Loucy (cell line): ENCODE results near the gene ABCC4.

Experiments used
- H2AFZ ChIP-seq: fragments of 200-600 bp; sonication (generic); 2 replicates; pipeline ENCODE4 v1.6.0; 2016; ENCODE audit warnings: antibody characterized with exemption, mild to moderate bottlenecking, low read length, moderate library complexity
- H3F3A ChIP-seq: fragments of 200-600 bp; 2 replicates; pipeline ENCODE4 v1.6.0; 2016; ENCODE audit warnings: antibody characterized with exemption, low read depth, mild to moderate bottlenecking
- H3K27me3 ChIP-seq: fragments of 200-600 bp; sonication (generic); 2 replicates; pipeline ENCODE4 v1.6.1; 2014; ENCODE audit warnings: low read length, mild to moderate bottlenecking; ENCODE audit not compliant: insufficient read depth, poor library complexity, severe bottlenecking
- H3K36me3 ChIP-seq: fragments of 200-600 bp; sonication (generic); 2 replicates; pipeline ENCODE4 v1.6.1; 2016; ENCODE audit warnings: low read length; ENCODE audit not compliant: insufficient read depth
- H3K4me1 ChIP-seq: fragments of 200-600 bp; sonication (generic); 2 replicates; pipeline ENCODE4 v1.5.1; 2014; ENCODE audit warnings: low read length, mild to moderate bottlenecking; ENCODE audit not compliant: insufficient read depth, poor library complexity, severe bottlenecking
- H3K4me2 ChIP-seq: fragments of 200-600 bp; sonication (generic); 2 replicates; pipeline ENCODE4 v1.6.0; 2014; ENCODE audit warnings: antibody characterized with exemption, low read length, low read depth, mild to moderate bottlenecking; ENCODE audit not compliant: poor library complexity, severe bottlenecking
- H3K4me3 ChIP-seq: fragments of 200-600 bp; sonication (generic); 2 replicates; pipeline ENCODE4 v1.5.1; 2014; ENCODE audit warnings: low read length, mild to moderate bottlenecking, mixed read lengths; ENCODE audit not compliant: poor library complexity, severe bottlenecking
- H3K79me2 ChIP-seq: fragments of 200-600 bp; sonication (generic); 2 replicates; pipeline ENCODE4 v1.6.1; 2014; ENCODE audit warnings: low read length; ENCODE audit not compliant: insufficient read depth
- H3K9ac ChIP-seq: fragments of 200-600 bp; sonication (generic); 2 replicates; pipeline ENCODE4 v1.6.0; 2014; ENCODE audit warnings: mild to moderate bottlenecking, low read depth, low read length, moderate library complexity; ENCODE audit not compliant: poor library complexity, severe bottlenecking
- H3K9me2 ChIP-seq: fragments of 200-600 bp; sonication (generic); replicated peaks from 2 replicates; pipeline ENCODE4 v1.6.1; 2016; ENCODE audit warnings: low read depth, low read length, mixed read lengths
- H3K9me3 ChIP-seq: fragments of 200-600 bp; sonication (generic); 2 replicates; pipeline ENCODE4 v1.6.1; 2014; ENCODE audit warnings: mild to moderate bottlenecking, antibody characterized with exemption, low read length, low read depth; ENCODE audit not compliant: insufficient read depth
- H4K20me1 ChIP-seq: fragments of 200-600 bp; sonication (generic); 2 replicates; pipeline ENCODE4 v1.6.0; 2014; ENCODE audit warnings: antibody characterized with exemption, low read length, mild to moderate bottlenecking; ENCODE audit not compliant: insufficient read depth, poor library complexity, severe bottlenecking
- CTCF ChIP-seq: fragments of 200-600 bp; sonication (generic); conservative IDR thresholded peaks from 2 replicates; pipeline ENCODE4 v1.5.1; 2014; ENCODE audit warnings: mild to moderate bottlenecking, antibody characterized with exemption, low read length
- EZH2phosphoT487 ChIP-seq: fragments of 200-600 bp; IDR thresholded peaks from 2 replicates; pipeline ENCODE4 v1.6.1; 2018; ENCODE audit warnings: antibody characterized with exemption, mild to moderate bottlenecking, moderate library complexity, borderline replicate concordance

Gene ABCC4

GRCh38 chr13:95087746-95088305 lies 213.4 kb downstream of the ABCC4 start:
- no peaks in the 10 kb centered on the region for H3K9me3 ChIP-seq
- H4K20me1 ChIP-seq: no peaks in the 10 kb centered on the region
- no peaks in the 10 kb centered on the region for H3K27me3 ChIP-seq
- no peaks in the 10 kb centered on the region for H3K79me2 ChIP-seq
- peak overlapping the region; percentile 55 for H3K4me2 ChIP-seq
- no peaks in the 10 kb centered on the region for H3K36me3 ChIP-seq
- no peaks in the 10 kb centered on the region for H3F3A ChIP-seq
- TF ChIP-seq EZH2phosphoT487 (no peak), CTCF (no peak)
- no peak overlapping the region for H2AFZ ChIP-seq
- peak overlapping the region; percentile 18 for H3K4me3 ChIP-seq
- peaks cover 15% of the 10 kb centered on the region for H3K4me1 ChIP-seq
- no peaks in the 10 kb centered on the region for H3K9me2 ChIP-seq
- no peak overlapping the region for H3K9ac ChIP-seq

- Histone ChIP-seq H3K9ac (no peak overlapping the region), H3K9me3 (no peaks in the 10 kb centered on the region), H3K4me1 (peaks cover 15% of the 10 kb centered on the region), H3K4me2 (no peak overlapping the region), H3K27me3 (no peaks in the 10 kb centered on the region), H2AFZ (no peak overlapping the region), H4K20me1 (no peaks in the 10 kb centered on the region), H3F3A (no peaks in the 10 kb centered on the region), H3K36me3 (no peaks in the 10 kb centered on the region), H3K9me2 (no peaks in the 10 kb centered on the region), H3K4me3 (no peak overlapping the region), H3K79me2 (no peaks in the 10 kb centered on the region)
- TF ChIP-seq CTCF: no peak
Measured at GRCh38 chr13:95086761-95087160, 214.5 kb downstream of the ABCC4 start.

- Histone ChIP-seq H3F3A (no peaks in the 10 kb centered on the region), H3K9me2 (no peaks in the 10 kb centered on the region), H3K4me1 (peaks cover 15% of the 10 kb centered on the region), H3K27me3 (no peaks in the 10 kb centered on the region), H3K4me2 (no peak overlapping the region), H2AFZ (no peak overlapping the region), H3K79me2 (no peaks in the 10 kb centered on the region), H3K9me3 (no peaks in the 10 kb centered on the region), H3K36me3 (no peaks in the 10 kb centered on the region), H3K4me3 (no peak overlapping the region), H4K20me1 (no peaks in the 10 kb centered on the region), H3K9ac (no peak overlapping the region)
- no peak for TF ChIP-seq EZH2phosphoT487
- no peak for TF ChIP-seq CTCF
Measured at GRCh38 chr13:95083758-95084157, 217.5 kb downstream of the ABCC4 start.
